Measurements from ENCODE around the gene UBASH3A.

UBASH3A gene

DNA sequence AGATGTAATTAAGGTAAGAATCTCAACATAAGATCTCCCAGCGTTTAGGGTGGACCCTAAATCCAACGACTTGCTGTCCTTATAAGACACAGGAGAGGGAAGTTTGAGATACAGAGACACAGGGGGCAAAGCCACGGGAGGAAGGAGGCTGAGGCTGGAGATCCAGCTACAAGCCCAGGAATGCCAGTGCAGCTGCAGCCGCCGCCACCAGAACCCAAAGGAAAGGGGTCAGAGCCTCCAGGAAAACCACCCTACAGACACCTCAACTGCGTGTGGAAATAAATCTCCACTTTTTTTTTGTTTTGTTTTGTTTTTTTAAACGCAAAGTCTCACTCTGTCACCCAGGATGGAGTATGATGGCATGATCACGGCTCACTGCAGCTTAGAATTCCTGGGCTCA, 25.3 kb upstream of the UBASH3A start:
- H3K9me3 ChIP-seq (ENCODE audit: insufficient read depth, low read length), result no peaks in the 10 kb centered on the region
- H3K9ac ChIP-seq (ENCODE audit: insufficient read length, low read depth), result no peak overlapping the region
- H3K27me3 ChIP-seq (ENCODE audit: insufficient read depth, insufficient read length), result peaks cover 10% of the 10 kb centered on the region
- DNase-seq (ENCODE audit: low read depth, low spot score), result no peak
- peaks cover 7% of the 10 kb centered on the region for H3K4me1 ChIP-seq (ENCODE audit: insufficient read depth, insufficient read length)
- H3K4me3 ChIP-seq (ENCODE audit: insufficient read length, low read depth), result no peak overlapping the region
- no peaks in the 10 kb centered on the region for H3K36me3 ChIP-seq (ENCODE audit: insufficient read depth, insufficient read length, low read length)
- no peak for TF ChIP-seq ZNF274 (IDR thresholded peaks at IDR 0.05; ENCODE audit: low read depth, low read length)
- no peak for TF ChIP-seq SUZ12 (IDR thresholded peaks at IDR 0.05; ENCODE audit: extremely low read depth, insufficient read depth, insufficient read length)
- TF ChIP-seq YY1 (IDR thresholded peaks at IDR 0.05; ENCODE audit: insufficient read depth, insufficient read length), result no peak

DNA sequence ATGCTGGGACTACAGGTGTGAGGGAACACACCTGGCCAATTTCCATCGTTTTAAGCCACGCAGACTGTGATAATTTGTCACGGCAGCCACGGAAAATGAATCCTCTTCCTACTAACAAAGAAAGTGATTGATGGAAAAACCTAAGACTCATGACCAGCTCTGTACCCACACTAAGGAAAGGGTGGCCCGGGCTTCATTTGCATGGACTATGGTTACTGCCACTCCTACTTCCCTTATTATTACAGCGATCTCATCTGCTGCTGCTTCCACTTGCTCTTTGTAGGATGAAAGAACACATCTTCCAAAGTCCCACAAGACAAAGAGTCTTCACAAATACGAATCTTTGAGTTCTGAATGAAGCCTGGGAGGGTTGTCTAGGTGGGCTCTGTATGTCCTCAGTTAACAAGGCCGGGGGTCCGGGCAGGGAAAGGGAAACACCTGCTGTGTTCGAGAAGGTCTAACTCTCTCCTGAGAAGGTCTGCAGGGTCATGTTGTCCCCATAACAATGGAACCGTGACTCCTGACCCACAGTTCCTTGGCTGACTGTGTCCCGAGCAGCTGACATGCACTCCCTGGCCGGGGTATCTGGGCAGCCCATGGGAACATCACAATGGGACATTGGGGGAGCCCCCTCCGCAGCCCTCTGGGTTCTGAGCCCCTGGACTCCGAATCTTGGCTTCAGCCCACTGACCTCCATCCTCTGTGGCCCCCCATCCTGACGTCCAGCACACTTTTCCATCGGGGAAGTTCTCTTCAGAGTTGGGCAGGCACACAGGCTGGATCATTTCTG, 24.1 kb upstream of the UBASH3A start:
- TF ChIP-seq ZNF274 (IDR thresholded peaks at IDR 0.05; ENCODE audit: low read depth, low read length), result no peak
- TF ChIP-seq SUZ12 (IDR thresholded peaks at IDR 0.05; ENCODE audit: extremely low read depth, insufficient read depth, insufficient read length), result no peak
- TF ChIP-seq YY1 (IDR thresholded peaks at IDR 0.05; ENCODE audit: insufficient read depth, insufficient read length), result no peak
- Histone ChIP-seq H3K27me3 (ENCODE audit: insufficient read depth, insufficient read length) (peaks cover 10% of the 10 kb centered on the region), H3K9ac (ENCODE audit: insufficient read length, low read depth) (no peak overlapping the region), H3K4me3 (ENCODE audit: insufficient read length, low read depth) (no peak overlapping the region), H3K4me1 (ENCODE audit: insufficient read depth, insufficient read length) (peaks cover 4% of the 10 kb centered on the region), H3K9me3 (ENCODE audit: insufficient read depth, low read length) (no peaks in the 10 kb centered on the region), H3K36me3 (ENCODE audit: insufficient read depth, insufficient read length, low read length) (no peaks in the 10 kb centered on the region)
- DNase-seq (ENCODE audit: low read depth, low spot score), result no peak

DNA sequence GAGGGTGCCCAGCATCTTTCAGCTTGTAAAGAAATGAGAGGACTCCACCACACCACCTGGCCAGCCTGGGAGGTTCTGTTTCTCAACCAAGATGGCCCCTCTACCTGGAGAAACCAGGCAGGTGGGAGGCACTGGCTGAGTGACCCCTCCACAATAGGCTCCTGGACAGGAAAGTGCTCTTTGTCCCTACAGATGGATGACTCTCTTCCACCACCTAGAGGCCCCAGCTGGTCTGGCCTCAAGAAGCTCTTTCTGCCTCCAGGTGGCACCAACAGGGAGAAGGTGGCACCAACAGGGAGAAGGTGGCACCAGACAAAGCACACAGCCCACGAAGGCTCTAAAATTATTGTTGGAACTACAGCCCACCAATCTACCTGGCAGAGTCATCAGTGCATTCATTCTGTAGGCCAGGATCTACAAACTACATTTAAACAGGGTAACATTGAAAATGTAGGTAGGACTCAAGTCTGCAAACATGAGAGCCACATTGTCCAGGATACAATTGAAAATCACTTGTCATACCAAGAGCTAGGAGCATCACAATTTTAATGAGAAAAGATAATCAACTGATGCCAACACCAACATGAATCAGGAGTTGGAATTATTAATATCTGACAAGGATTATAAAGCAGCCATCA, 22.2 kb upstream of the UBASH3A start:
- no peaks in the 10 kb centered on the region for H3K9me3 ChIP-seq (ENCODE audit: insufficient read depth, low read length)
- no peak overlapping the region for H3K4me3 ChIP-seq (ENCODE audit: insufficient read length, low read depth)
- H3K36me3 ChIP-seq (ENCODE audit: insufficient read depth, insufficient read length, low read length), result no peaks in the 10 kb centered on the region
- TF ChIP-seq ZNF274 (IDR thresholded peaks at IDR 0.05; ENCODE audit: low read depth, low read length) (no peak), SUZ12 (IDR thresholded peaks at IDR 0.05; ENCODE audit: extremely low read depth, insufficient read depth, insufficient read length) (no peak), YY1 (IDR thresholded peaks at IDR 0.05; ENCODE audit: insufficient read depth, insufficient read length) (no peak)
- H3K4me1 ChIP-seq (ENCODE audit: insufficient read depth, insufficient read length), result no peaks in the 10 kb centered on the region
- H3K9ac ChIP-seq (ENCODE audit: insufficient read length, low read depth), result no peak overlapping the region
- peak; percentile 51 for DNase-seq (ENCODE audit: low read depth, low spot score)
- peaks cover 2% of the 10 kb centered on the region for H3K27me3 ChIP-seq (ENCODE audit: insufficient read depth, insufficient read length)

DNA sequence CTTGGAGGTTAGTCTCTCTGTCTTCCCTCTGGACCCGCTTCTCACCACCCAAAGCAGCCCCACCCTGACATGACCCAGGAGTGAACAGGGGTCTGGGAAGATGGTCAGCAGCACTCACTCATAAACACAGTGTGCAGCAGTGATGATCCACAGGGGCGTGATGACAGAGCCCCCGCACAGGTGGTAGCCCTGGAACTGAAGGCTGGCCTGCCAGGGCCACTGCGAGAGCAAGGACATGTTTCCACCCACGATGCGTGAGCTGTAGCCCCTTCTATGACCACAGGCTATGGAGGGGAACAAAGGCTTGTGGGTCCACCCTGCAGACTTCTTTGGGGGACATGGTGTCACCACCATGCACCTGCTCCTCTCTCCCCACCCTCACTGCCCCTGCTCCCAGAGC, 20.8 kb upstream of the UBASH3A start:
- H3K4me1 ChIP-seq (ENCODE audit: insufficient read depth, insufficient read length), result peaks cover 5% of the 10 kb centered on the region
- H3K9ac ChIP-seq (ENCODE audit: insufficient read length, low read depth), result no peak overlapping the region
- H3K4me3 ChIP-seq (ENCODE audit: insufficient read length, low read depth), result no peak overlapping the region
- DNase-seq (ENCODE audit: low read depth, low spot score), result no peak
- no peaks in the 10 kb centered on the region for H3K36me3 ChIP-seq (ENCODE audit: insufficient read depth, insufficient read length, low read length)
- no peaks in the 10 kb centered on the region for H3K9me3 ChIP-seq (ENCODE audit: insufficient read depth, low read length)
- no peak for TF ChIP-seq SUZ12 (IDR thresholded peaks at IDR 0.05; ENCODE audit: extremely low read depth, insufficient read depth, insufficient read length)
- TF ChIP-seq YY1 (IDR thresholded peaks at IDR 0.05; ENCODE audit: insufficient read depth, insufficient read length), result no peak
- TF ChIP-seq ZNF274 (IDR thresholded peaks at IDR 0.05; ENCODE audit: low read depth, low read length), result no peak
- H3K27me3 ChIP-seq (ENCODE audit: insufficient read depth, insufficient read length), result no peaks in the 10 kb centered on the region

DNA sequence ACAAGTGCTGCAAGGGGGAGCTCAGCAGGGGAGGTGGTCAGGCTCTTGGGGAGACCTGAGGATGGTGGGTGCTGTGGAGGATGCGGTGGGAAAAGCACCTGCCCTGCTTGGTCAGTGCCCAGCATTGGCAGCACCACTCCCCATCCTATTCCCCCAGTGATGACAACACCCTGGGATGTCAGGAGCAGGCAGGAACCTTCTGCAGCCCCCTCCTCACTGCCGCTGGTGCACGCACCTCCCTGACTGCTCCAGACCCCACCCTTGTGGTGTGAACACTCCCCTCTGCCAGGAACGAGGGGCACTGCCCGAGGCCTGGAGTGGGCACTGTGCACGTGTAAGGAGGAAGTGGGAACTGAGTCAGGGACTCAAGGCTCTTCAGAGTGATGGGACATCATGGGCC, 20.4 kb upstream of the UBASH3A start:
- H3K36me3 ChIP-seq (ENCODE audit: insufficient read depth, insufficient read length, low read length), result no peaks in the 10 kb centered on the region
- DNase-seq (ENCODE audit: low read depth, low spot score), result no peak
- H3K4me1 ChIP-seq (ENCODE audit: insufficient read depth, insufficient read length), result peaks cover 7% of the 10 kb centered on the region
- TF ChIP-seq YY1 (IDR thresholded peaks at IDR 0.05; ENCODE audit: insufficient read depth, insufficient read length) (no peak), SUZ12 (IDR thresholded peaks at IDR 0.05; ENCODE audit: extremely low read depth, insufficient read depth, insufficient read length) (no peak), ZNF274 (IDR thresholded peaks at IDR 0.05; ENCODE audit: low read depth, low read length) (no peak)
- H3K4me3 ChIP-seq (ENCODE audit: insufficient read length, low read depth), result no peak overlapping the region
- no peaks in the 10 kb centered on the region for H3K27me3 ChIP-seq (ENCODE audit: insufficient read depth, insufficient read length)
- H3K9ac ChIP-seq (ENCODE audit: insufficient read length, low read depth), result no peak overlapping the region
- no peaks in the 10 kb centered on the region for H3K9me3 ChIP-seq (ENCODE audit: insufficient read depth, low read length)

DNA sequence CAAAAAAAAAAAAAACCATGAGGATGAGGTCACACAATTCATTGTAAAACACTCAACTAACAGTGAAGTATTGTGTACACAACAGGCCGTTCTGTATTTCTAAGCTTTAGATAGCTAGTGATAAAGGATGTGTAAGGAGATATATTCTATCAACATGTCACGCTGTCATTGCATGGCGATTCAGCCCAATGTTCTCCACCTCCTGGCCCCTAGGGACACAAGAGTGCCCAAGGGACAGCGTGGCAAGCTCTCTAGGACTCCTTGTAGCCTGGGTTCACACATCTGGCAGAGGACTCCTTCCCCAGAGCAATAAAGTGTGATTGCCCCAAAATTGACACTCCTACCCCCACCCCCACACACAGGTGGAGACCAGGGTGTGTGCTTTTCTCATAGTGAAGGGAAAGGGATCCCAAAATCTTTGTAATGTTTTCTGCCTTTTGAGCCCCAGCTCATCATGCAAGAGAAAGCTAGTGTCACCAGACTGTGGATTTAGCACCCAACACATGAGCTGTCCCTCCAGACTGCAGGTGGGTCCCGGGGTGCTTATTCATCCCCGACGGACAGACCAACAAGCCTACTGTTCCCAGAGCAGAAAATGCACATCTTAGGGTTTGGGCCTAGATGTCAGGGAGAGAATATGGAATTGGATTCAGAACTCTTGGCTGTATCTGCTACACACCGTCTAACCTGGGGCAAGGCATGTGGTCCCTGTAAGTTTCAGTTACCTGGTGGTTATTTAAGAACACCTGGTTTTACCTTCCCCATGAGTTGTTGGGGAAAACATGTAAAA, 19.4 kb upstream of the UBASH3A start:
- Histone ChIP-seq H3K9ac (ENCODE audit: insufficient read length, low read depth) (no peak overlapping the region), H3K27me3 (ENCODE audit: insufficient read depth, insufficient read length) (no peaks in the 10 kb centered on the region), H3K9me3 (ENCODE audit: insufficient read depth, low read length) (no peaks in the 10 kb centered on the region), H3K4me3 (ENCODE audit: insufficient read length, low read depth) (no peak overlapping the region), H3K36me3 (ENCODE audit: insufficient read depth, insufficient read length, low read length) (no peaks in the 10 kb centered on the region), H3K4me1 (ENCODE audit: insufficient read depth, insufficient read length) (peaks cover 14% of the 10 kb centered on the region)
- no peak for TF ChIP-seq SUZ12 (IDR thresholded peaks at IDR 0.05; ENCODE audit: extremely low read depth, insufficient read depth, insufficient read length)
- TF ChIP-seq YY1 (IDR thresholded peaks at IDR 0.05; ENCODE audit: insufficient read depth, insufficient read length), result no peak
- no peak for TF ChIP-seq ZNF274 (IDR thresholded peaks at IDR 0.05; ENCODE audit: low read depth, low read length)
- DNase-seq (ENCODE audit: low read depth, low spot score), result no peak

DNA sequence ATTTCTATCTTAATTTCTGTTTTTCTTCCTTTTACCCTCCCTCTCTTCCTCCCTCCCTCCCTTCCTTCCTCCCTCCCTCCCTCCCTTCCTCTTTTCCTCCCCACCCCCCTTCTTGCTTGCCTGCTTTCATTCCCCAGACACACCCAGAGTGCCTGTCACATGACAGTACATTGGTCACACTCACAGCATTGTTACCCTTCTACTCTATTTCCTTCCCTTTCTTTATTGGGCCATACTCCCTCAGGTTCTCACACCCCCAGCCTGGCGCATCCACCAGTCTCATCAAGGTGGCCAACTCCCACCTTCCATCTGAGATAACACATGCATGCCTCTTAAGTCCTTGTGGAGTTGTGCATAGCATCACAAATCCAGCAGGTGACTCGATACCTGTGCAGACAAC, 18.7 kb upstream of the UBASH3A start:
- H3K4me3 ChIP-seq (ENCODE audit: insufficient read length, low read depth), result no peak overlapping the region
- peaks cover 16% of the 10 kb centered on the region for H3K4me1 ChIP-seq (ENCODE audit: insufficient read depth, insufficient read length)
- no peaks in the 10 kb centered on the region for H3K36me3 ChIP-seq (ENCODE audit: insufficient read depth, insufficient read length, low read length)
- no peaks in the 10 kb centered on the region for H3K9me3 ChIP-seq (ENCODE audit: insufficient read depth, low read length)
- H3K9ac ChIP-seq (ENCODE audit: insufficient read length, low read depth), result no peak overlapping the region
- no peaks in the 10 kb centered on the region for H3K27me3 ChIP-seq (ENCODE audit: insufficient read depth, insufficient read length)
- no peak for TF ChIP-seq SUZ12 (IDR thresholded peaks at IDR 0.05; ENCODE audit: extremely low read depth, insufficient read depth, insufficient read length)
- no peak for TF ChIP-seq ZNF274 (IDR thresholded peaks at IDR 0.05; ENCODE audit: low read depth, low read length)
- TF ChIP-seq YY1 (IDR thresholded peaks at IDR 0.05; ENCODE audit: insufficient read depth, insufficient read length), result no peak
- no peak for DNase-seq (ENCODE audit: low read depth, low spot score)
